MCF 10A (cell line): ENCODE data around the gene CDKN2D. TPM values are rescaled to one million over a fixed set of nuclear protein-coding genes. Genes with fewer than 3 reads are reported as not detected.
A peak's percentile ranks its signal among the peaks of the same experiment; 100 is the strongest.
"Not testable (repeated sequence)": the region's sequence is repeated elsewhere in the genome, so short reads cannot be mapped to it uniquely, and the experiment has no call there.

Experiments used
- BruUV-seq: library from RNA; stranded (reverse); fragments of 400-500 nt; replicated peaks from 2 replicates; lab custom pipeline; 2021; lab: Mats Ljungman, UMichigan
- CTCF ChIA-PET: fragments of 300-600 bp; sonication (Branson Sonifier 250); formaldehyde crosslinking; extraction: SDS; loops from one replicate; lab custom pipeline; 2021; ENCODE audit warnings: antibody characterized with exemption, inconsistent platforms; lab: Yijun Ruan, JAX
- POLR2A ChIA-PET: fragments of 300-600, 350-650 bp; sonication (Branson Sonifier 250); formaldehyde crosslinking; extraction: SDS; loops from one replicate; lab custom pipeline; 2020; ENCODE audit warnings: antibody characterized with exemption, inconsistent platforms; lab: Yijun Ruan, JAX
- DNase-seq: peaks from one replicate; pipeline ENCODE4 v3.0.0-alpha.2; 2018; ENCODE audit not compliant: unreplicated experiment
- H3K27ac Mint-ChIP-seq: one replicate; pipeline ENCODE4 v1.8.0; 2022; ENCODE audit warnings: mild to moderate bottlenecking, low read depth, mixed read lengths; ENCODE audit not compliant: unreplicated experiment
- H3K27me3 Mint-ChIP-seq: one replicate; pipeline ENCODE4 v1.8.0; 2022; ENCODE audit warnings: mixed read lengths; ENCODE audit not compliant: insufficient read depth, unreplicated experiment
- H3K36me3 Mint-ChIP-seq: one replicate; pipeline ENCODE4 v1.8.0; 2022; ENCODE audit warnings: mild to moderate bottlenecking, moderate library complexity, mixed read lengths; ENCODE audit not compliant: insufficient read depth, unreplicated experiment
- H3K4me1 Mint-ChIP-seq: one replicate; pipeline ENCODE4 v1.8.0; 2022; ENCODE audit warnings: mixed read lengths; ENCODE audit not compliant: insufficient read depth, unreplicated experiment
- H3K4me3 Mint-ChIP-seq: one replicate; pipeline ENCODE4 v1.8.0; 2022; ENCODE audit warnings: mild to moderate bottlenecking, moderate library complexity, mixed read lengths; ENCODE audit not compliant: unreplicated experiment
- H3K9me3 Mint-ChIP-seq: one replicate; pipeline ENCODE4 v1.8.0; 2022; ENCODE audit warnings: mixed read lengths; ENCODE audit not compliant: unreplicated experiment
- intact Hi-C: fragments of 100-400 bp; cut with micrococcal nuclease; formaldehyde crosslinking; loops from 2 replicates; pipeline ENCODE4 v1.14.1; 2022
- total RNA-seq: library from RNA; stranded (reverse); gene quantifications from 2 replicates; pipeline ENCODE4 v1.2.3, GENCODE V29; 2022
- TF ChIP-seq, protein P1 (sequence below): fragments of 200-600 bp; IDR thresholded peaks from one replicate; pipeline ENCODE4 v1.8.0; 2022; ENCODE audit warnings: antibody characterized with exemption, mild to moderate bottlenecking; ENCODE audit not compliant: unreplicated experiment

Gene CDKN2D
- total RNA-seq, 1 experiment from 2014 or later, result 2.6 TPM

GRCh38 chr19:10552510-10553053, 16.2 kb downstream of the CDKN2D start:
- POLR2A ChIA-PET, result interaction anchor here (1.1 to 1.5 kb wide), 4 partner anchors 8 to 165 kb away, joined by 3 to 6 read pairs (median 4); partner anchors contain the start of genes CDC37 and DNM2
- BruUV-seq, result no TSS peak
- CTCF ChIA-PET, result interaction anchor here (0.6 to 2.9 kb wide), 17 partner anchors 10 to 116 kb away, joined by 3 to 16 read pairs (median 4); no protein-coding TSS in a partner anchor

DNA sequence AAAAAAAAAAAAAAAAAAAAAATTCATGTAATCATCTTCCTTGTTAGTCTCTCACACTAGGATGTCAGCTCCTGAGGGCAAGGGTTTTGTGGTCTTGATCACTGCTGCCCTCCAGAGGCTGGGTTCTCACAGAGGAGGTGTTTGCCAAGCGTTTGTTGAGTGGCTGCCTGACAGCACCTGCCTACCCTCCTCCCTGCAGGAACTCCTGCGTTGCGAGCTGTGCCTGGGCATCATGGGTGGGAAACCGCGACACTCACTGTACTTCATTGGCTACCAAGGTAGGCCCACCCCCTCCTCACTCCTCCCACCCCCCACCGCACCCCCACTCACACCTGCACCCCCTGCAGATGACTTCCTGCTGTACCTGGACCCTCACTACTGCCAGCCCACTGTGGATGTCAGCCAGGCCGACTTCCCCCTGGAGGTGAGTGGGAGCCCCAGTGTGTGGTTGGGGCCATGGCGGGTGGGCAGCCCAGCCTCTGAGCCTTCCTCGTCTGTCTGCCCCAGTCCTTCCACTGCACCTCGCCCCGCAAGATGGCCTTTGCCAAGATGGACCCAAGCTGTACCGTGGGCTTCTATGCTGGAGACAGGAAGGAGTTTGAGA, 17.0 kb downstream of the CDKN2D start:
- Mint-ChIP-seq H3K27ac (no peak overlapping the region), H3K27me3 (no peaks in the 10 kb centered on the region), H3K9me3 (no peaks in the 10 kb centered on the region), H3K4me3 (no peak overlapping the region), H3K4me1 (no peaks in the 10 kb centered on the region), H3K36me3 (peaks cover 89% of the 10 kb centered on the region)
- no TSS peak for BruUV-seq
- intact Hi-C loops, result loop anchor here (1.0 kb wide), 1 partner anchor 46 kb away; no protein-coding TSS in a partner anchor
- POLR2A ChIA-PET, result interaction anchor here (0.6 to 1.1 kb wide), 3 partner anchors 10 to 48 kb away, joined by 3 read pairs; no protein-coding TSS in a partner anchor
- CTCF ChIA-PET, result interaction anchor here (0.6 to 2.9 kb wide), 14 partner anchors 9 to 113 kb away, joined by 3 to 16 read pairs (median 4); no protein-coding TSS in a partner anchor
- TF ChIP-seq, protein P1, sequence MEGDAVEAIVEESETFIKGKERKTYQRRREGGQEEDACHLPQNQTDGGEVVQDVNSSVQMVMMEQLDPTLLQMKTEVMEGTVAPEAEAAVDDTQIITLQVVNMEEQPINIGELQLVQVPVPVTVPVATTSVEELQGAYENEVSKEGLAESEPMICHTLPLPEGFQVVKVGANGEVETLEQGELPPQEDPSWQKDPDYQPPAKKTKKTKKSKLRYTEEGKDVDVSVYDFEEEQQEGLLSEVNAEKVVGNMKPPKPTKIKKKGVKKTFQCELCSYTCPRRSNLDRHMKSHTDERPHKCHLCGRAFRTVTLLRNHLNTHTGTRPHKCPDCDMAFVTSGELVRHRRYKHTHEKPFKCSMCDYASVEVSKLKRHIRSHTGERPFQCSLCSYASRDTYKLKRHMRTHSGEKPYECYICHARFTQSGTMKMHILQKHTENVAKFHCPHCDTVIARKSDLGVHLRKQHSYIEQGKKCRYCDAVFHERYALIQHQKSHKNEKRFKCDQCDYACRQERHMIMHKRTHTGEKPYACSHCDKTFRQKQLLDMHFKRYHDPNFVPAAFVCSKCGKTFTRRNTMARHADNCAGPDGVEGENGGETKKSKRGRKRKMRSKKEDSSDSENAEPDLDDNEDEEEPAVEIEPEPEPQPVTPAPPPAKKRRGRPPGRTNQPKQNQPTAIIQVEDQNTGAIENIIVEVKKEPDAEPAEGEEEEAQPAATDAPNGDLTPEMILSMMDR, result peak; percentile 27
- DNase-seq, result peak; percentile 72

More at GRCh38 chr19:10552510-10553053, 16.2 kb downstream of the CDKN2D start:
- H3K4me3 Mint-ChIP-seq, result no peak overlapping the region
- peak; percentile 23 for DNase-seq
- TF ChIP-seq, protein P1, result no peak
- no peaks in the 10 kb centered on the region for H3K27me3 Mint-ChIP-seq
- peaks cover 81% of the 10 kb centered on the region for H3K36me3 Mint-ChIP-seq
- intact Hi-C loops, result no loop called here
- no peaks in the 10 kb centered on the region for H3K9me3 Mint-ChIP-seq
- no peak overlapping the region for H3K27ac Mint-ChIP-seq
- H3K4me1 Mint-ChIP-seq, result no peaks in the 10 kb centered on the region

- intact Hi-C loops, result loop anchor here (1.0 kb wide), 1 partner anchor 46 kb away; no protein-coding TSS in a partner anchor
- not testable (repeated sequence) for H3K27ac Mint-ChIP-seq, H3K9me3 Mint-ChIP-seq, H3K27me3 Mint-ChIP-seq, DNase-seq, H3K4me1 Mint-ChIP-seq, H3K4me3 Mint-ChIP-seq, BruUV-seq
- peaks cover 85% of the 10 kb centered on the region for H3K36me3 Mint-ChIP-seq
- POLR2A ChIA-PET, result interaction anchor here (1.0 kb wide), 1 partner anchor 14 kb away, joined by 3 read pairs; no protein-coding TSS in a partner anchor
- CTCF ChIA-PET, result interaction anchor here (0.5 to 2.9 kb wide), 6 partner anchors 8 to 114 kb away, joined by 3 to 16 read pairs (median 4); no protein-coding TSS in a partner anchor
Measured at GRCh38 chr19:10551006-10551405, 17.8 kb downstream of the CDKN2D start.

DNA sequence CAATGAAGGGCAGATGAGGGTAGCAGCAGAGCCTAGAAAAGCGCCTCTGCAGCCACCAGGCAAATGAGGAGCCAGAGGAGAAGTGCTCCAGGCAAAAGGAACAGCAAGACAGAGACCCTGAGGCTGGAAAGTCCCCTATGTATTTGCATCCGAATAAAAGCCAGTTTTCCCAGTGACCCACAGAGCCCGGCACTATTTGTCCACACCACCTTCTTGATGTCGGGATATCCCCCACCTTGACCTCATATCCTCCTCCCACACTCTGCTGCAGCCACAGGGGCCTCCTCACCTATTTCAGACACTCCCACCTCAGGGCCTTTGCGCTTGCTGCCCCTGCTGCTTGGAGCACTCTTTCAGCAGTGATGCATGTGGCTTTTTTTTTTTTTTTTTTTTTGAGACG, 18.4 kb downstream of the CDKN2D start:
- TF ChIP-seq, protein P1, result no peak

More for the DNA sequence above, 18.4 kb downstream of the CDKN2D start:
- Mint-ChIP-seq H3K36me3 (peaks cover 85% of the 10 kb centered on the region), H3K27ac (no peak overlapping the region), H3K27me3 (no peaks in the 10 kb centered on the region), H3K4me1 (no peaks in the 10 kb centered on the region), H3K9me3 (no peaks in the 10 kb centered on the region), H3K4me3 (no peak overlapping the region)
- ChIA-PET POLR2A (no interaction called here), CTCF (interaction anchor here (0.5 kb wide), 1 partner anchor 47 kb away, joined by 3 read pairs; no protein-coding TSS in a partner anchor)
- no TSS peak for BruUV-seq
- intact Hi-C loops, result no loop called here
- no peak for DNase-seq
